Measurements from ENCODE around the gene LDAH.
A peak's percentile ranks its signal among the peaks of the same experiment; 100 is the strongest.

The LDAH gene

GRCh38 chr2:20680744-20681375 lies 142.0 kb downstream of the LDAH start:
- no peak for DNase-seq (ENCODE audit: low spot score)

GRCh38 chr2:20678780-20679179 lies 144.1 kb downstream of the LDAH start:
- DNase-seq (ENCODE audit: low spot score) = no peak

- no peak for DNase-seq (ENCODE audit: low spot score)
These were observed 144.9 kb downstream of the LDAH start for GRCh38 chr2:20678086-20678395.

- DNase-seq (ENCODE audit: low spot score) = no peak
These were observed 145.4 kb downstream of the LDAH start for GRCh38 chr2:20677301-20678085.

DNA sequence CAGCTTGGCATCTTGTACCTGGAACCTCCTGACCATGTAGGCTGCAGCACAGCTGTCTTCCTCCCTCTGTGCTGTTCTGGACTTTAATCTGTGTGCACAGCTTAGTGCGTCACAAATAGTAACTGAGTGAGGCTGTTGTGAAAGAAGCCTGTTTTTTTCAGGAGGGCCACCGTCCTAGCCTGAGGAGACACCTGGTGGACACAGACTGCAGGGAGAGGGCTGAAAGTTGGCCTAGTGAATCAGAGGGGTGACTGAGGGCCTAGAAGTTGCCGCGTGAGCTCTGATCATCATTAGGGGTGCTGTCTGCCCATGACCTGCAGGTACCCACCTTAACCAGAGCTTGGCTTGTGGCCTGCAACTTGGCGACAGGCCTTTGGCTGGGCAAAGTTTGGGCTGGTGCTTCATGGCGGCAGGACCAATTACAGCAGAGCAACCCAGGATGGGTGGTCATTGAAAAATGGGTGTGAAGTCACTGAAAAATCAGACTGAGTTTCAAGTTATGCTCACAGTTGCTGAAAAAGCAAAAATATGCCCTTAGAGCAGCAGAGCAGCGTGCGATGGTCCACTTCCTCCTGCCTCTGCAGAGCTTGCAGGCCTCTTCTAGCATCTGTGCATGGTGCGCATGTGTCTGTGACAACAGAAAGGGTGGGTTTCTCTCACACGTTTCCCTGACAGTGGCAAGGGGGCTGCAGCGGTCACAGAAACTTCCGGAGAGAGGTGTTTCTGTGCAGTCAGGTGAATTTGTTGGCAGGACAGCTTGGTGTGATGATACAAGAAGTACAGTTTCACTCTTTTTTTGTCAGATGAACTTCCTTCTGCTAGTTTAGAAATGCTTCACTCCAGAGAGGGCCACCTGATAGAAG lies 146.3 kb downstream of the LDAH start:
- DNase-seq (ENCODE audit: low spot score) = peak; percentile 19

DNA sequence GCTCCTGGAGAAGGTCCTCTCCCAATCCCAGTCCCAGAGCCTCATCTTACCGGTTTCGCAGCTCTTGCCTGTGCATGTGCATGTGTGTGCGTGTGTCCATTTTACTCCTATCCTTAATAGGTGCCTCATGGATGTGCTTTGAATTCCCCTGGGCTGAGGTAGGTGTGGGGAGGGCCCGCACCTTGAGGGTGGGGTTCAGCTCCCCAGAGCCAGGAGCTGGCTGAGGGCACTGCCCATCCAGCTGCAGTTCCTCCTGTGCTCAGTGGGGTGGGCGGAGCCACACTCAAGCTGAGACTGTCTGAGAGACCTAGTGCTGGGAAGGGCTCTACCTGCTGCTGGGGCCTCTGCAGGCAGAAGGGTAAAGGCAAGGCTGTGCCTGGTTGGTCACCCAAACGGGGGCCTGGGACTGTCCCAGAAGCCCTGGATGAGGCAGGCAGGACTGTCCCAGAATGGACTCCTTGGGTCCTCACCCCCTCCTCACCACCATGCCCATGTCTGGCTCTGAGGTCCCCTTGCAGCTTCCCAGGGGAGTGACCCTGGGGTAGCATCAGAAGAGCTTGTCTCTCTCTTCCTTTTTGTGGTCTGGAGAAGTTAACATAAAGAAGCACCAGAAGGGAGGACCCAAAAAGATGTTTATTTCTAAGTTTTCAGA lies 147.1 kb downstream of the LDAH start:
- no peak for DNase-seq (ENCODE audit: low spot score)

- DNase-seq (ENCODE audit: low spot score) = no peak
These were observed 147.8 kb downstream of the LDAH start for GRCh38 chr2:20674974-20675679.

- DNase-seq (ENCODE audit: low spot score) = no peak
These were observed 148.5 kb downstream of the LDAH start for GRCh38 chr2:20674309-20674965.

- no peak for DNase-seq (ENCODE audit: low spot score)
These were observed 149.1 kb downstream of the LDAH start for GRCh38 chr2:20673686-20674308.

- no peak for DNase-seq (ENCODE audit: low spot score)
These were observed 150.5 kb downstream of the LDAH start for GRCh38 chr2:20672201-20672951.

DNA sequence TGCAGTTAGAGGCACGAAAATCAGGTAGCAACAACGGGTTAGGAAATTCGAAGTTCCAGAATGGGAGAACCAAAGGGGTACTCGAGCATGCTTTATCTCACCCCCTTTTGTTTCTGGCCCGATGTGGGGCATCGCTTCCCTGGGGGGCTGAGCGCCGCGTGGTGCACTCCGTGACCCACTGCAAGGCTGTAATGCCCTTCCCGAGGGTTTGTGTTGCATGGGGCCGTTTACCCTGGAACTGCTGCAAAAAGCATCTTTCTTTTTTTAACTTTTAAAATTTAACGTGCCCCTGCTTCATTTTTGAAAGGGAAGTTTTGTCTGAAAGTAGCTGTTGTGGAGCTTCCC lies 151.2 kb downstream of the LDAH start:
- no peak for DNase-seq (ENCODE audit: low spot score)

DNA sequence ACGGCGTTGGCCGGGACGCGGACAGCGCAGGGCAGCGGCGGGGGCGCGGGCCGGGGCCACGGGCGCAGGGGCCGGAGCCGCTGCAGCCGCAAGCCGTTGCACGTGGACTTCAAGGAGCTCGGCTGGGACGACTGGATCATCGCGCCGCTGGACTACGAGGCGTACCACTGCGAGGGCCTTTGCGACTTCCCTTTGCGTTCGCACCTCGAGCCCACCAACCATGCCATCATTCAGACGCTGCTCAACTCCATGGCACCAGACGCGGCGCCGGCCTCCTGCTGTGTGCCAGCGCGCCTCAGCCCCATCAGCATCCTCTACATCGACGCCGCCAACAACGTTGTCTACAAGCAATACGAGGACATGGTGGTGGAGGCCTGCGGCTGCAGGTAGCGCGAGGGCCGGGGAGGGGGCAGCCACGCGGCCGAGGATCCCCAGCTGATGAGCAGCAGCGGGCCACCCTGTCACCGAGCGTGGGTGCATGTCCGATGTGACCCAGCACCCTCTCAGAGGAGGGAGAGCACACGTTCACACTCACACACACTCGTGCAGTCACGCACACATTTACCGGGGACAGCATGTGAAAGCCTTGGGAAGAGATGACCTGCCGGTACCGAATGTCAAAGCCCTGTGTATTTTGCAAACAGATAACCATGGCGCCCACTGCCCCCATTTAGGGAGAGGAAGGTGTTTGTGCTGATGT lies 151.7 kb downstream of the LDAH start:
- no peak for DNase-seq (ENCODE audit: low spot score)

DNA sequence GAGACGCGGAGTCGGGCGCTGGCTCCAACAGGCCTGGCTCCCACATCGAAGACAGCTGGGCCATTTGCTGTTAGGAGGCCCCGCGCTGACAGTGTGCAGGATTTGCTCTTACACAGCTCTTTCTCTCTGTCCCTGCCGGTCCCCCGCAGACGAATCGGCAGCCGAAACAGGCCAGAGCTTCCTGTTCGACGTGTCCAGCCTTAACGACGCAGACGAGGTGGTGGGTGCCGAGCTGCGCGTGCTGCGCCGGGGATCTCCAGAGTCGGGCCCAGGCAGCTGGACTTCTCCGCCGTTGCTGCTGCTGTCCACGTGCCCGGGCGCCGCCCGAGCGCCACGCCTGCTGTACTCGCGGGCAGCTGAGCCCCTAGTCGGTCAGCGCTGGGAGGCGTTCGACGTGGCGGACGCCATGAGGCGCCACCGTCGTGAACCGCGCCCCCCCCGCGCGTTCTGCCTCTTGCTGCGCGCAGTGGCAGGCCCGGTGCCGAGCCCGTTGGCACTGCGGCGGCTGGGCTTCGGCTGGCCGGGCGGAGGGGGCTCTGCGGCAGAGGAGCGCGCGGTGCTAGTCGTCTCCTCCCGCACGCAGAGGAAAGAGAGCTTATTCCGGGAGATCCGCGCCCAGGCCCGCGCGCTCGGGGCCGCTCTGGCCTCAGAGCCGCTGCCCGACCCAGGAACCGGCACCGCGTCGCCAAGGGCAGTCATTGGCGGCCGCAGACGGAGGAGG lies 152.4 kb downstream of the LDAH start:
- DNase-seq (ENCODE audit: low spot score) = no peak

DNA sequence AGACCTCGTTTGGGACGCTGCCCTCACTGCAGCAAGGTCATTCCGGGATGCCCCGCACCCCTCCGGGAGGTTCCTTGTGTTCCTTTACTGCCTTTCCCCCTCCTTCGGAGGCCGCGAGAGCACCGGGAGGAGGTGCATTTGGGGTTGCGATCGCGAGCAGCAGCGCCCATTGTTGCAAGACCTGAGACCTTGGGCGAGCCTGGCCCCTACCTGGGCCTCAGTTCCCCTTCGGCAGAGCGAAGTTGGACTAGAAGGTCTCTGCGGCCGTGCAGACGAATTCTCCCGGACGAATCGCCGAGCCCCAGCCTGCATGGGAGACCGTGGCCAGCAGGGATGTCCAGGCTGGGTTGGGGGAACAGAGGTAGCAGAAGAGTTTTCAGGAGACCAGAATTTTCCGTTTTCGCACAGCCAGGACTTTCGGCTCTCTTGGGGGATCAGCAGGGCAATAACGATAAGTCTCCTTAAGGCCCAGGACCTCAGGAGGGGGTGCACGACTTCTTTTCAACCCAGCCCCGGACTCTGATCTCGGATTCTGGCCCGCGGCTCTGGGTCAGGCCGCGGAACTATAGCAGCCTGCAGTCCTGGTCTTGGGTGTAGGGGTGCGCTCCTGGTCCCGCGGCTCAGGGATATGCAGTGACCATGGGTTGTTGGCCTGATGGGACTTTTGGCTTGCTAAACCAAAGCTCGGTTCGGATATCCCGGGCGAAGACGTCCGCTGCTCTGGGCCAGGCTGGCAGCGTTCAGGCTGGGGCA lies 153.2 kb downstream of the LDAH start:
- no peak for DNase-seq (ENCODE audit: low spot score)

- no peak for DNase-seq (ENCODE audit: low spot score)
These were observed 153.9 kb downstream of the LDAH start for GRCh38 chr2:20668871-20669475.

GRCh38 chr2:20668451-20668850 lies 154.4 kb downstream of the LDAH start:
- no peak for DNase-seq (ENCODE audit: low spot score)

GRCh38 chr2:20667531-20668401 lies 155.1 kb downstream of the LDAH start:
- no peak for DNase-seq (ENCODE audit: low spot score)

All from cerebellar cortex (tissue), 1 donor.